ENCODE results near the gene TXNRD2. TPM values are rescaled to one million over a fixed set of nuclear protein-coding genes. Genes with fewer than 3 reads are reported as not detected.
A peak's percentile ranks its signal among the peaks of the same experiment; 100 is the strongest.

TXNRD2 gene
- total RNA-seq, 1 donor from 2014 or later = 6.4 TPM

DNA sequence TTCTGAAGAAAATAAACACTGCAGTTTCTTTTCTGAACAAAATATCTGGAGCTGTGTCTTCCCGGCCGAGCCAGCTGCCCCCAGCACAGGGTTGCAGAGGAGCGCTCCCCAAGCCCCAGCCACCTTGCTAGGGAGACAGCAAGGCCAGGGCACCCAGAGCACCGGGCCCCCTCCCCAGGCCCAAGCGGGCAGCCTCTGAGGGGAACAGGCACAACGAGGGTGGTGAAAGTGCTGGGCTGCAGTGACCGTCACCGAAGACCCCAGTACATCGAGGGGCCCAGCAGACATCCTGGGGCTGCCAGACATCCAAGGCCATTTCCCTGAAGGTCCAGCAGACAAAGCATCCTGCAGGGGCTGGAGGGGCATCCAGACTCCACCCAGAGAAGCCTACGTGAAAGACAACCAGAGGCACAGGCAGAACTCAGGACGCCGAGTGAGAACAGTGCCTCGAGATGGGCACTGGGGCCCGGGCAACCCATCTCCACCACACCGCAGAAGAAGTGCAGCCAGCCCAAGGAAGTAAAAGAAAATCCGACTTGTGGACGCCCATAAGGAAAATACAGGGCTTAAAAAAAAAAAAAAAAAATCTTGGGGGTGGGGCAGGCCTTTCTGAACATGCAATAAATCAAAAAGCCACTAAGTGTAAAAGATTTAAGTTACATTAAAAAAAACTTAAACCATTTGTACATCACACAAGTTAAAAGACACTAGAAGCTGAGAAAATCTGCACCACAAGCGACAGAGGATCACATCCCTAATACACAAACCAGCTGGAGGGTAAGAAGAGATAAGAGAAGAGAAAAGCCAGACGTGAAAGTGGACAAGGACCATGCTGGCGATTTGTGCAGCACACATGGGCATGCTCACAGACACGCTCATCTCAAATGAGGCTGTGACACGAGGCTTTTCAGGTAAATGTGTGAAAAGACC lies 36.0 kb downstream of the TXNRD2 start:
- H3K27me3 Mint-ChIP-seq (ENCODE audit: unreplicated experiment) = peaks cover 13% of the 10 kb centered on the region
- TF ChIP-seq CTCF (IDR thresholded peaks at IDR 0.05; ENCODE audit: partially characterized antibody, unreplicated experiment) = no peak
- H3K4me3 Mint-ChIP-seq (ENCODE audit: unreplicated experiment) = no peak overlapping the region
- peaks cover 24% of the 10 kb centered on the region for H3K4me1 Mint-ChIP-seq (ENCODE audit: low read depth, unreplicated experiment)
- no peaks in the 10 kb centered on the region for H3K36me3 Mint-ChIP-seq (ENCODE audit: unreplicated experiment)
- DNase-seq = no peak
- H3K27ac Mint-ChIP-seq (ENCODE audit: unreplicated experiment) = no peak overlapping the region
- H3K9me3 Mint-ChIP-seq (ENCODE audit: unreplicated experiment) = peaks cover 7% of the 10 kb centered on the region

DNA sequence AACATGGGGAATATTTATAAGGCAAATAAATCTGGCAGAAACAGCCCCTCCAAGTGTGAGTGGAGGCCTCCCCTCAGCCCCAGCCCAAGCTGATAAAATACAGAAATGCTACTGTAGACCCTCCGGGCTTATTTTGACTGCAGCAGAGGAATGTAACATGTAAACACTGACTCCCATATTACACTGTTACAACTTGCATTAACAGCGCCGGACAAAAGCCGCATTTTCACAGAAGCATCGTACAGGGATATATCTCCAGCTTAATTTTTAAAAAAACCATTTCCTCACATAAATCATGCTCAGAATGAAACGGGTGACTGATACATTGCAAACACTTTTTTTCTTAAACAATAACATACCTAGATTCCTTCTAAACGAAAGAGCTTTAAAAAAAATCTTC lies 36.7 kb downstream of the TXNRD2 start:
- Mint-ChIP-seq H3K36me3 (ENCODE audit: unreplicated experiment) (no peaks in the 10 kb centered on the region), H3K27me3 (ENCODE audit: unreplicated experiment) (peaks cover 13% of the 10 kb centered on the region), H3K4me3 (ENCODE audit: unreplicated experiment) (no peak overlapping the region), H3K4me1 (ENCODE audit: low read depth, unreplicated experiment) (peaks cover 24% of the 10 kb centered on the region), H3K27ac (ENCODE audit: unreplicated experiment) (no peak overlapping the region), H3K9me3 (ENCODE audit: unreplicated experiment) (peaks cover 7% of the 10 kb centered on the region)
- DNase-seq = no peak
- no peak for TF ChIP-seq CTCF (IDR thresholded peaks at IDR 0.05; ENCODE audit: partially characterized antibody, unreplicated experiment)

DNA sequence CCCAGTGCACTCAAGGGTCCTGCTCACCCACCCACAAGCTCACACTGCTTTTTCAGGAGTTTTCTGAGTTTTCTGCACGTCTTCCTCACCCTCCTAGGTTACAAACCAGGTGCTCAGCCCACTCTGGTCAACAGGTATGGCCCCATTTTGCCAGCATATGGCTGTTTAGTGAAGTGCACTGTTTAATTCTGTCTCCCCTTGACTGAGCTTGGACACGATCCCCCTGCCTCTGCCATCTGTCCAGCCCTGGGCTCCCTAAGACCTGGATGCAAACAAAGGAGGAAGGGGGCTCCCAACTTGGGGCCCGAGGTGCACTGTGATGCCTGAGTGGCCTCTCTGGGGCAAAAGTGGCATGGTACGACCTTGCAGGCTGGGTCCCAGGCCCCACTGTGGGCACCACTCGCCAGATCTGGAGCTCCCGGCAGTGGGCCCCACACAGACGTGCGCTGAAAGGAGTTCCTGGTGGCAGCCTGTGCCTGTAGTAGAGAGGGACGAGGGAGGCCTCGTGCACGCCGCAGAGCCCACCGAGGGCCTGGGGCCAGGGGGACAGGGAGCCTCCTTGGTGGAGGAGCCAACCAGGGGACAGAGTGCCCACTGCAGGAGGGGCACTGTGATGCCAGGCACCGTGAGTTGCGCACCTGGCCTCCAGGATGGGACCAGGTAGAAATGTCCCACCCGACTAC lies 37.3 kb downstream of the TXNRD2 start:
- Mint-ChIP-seq H3K36me3 (ENCODE audit: unreplicated experiment) (no peaks in the 10 kb centered on the region), H3K27me3 (ENCODE audit: unreplicated experiment) (peaks cover 9% of the 10 kb centered on the region), H3K4me1 (ENCODE audit: low read depth, unreplicated experiment) (peaks cover 25% of the 10 kb centered on the region), H3K9me3 (ENCODE audit: unreplicated experiment) (peaks cover 7% of the 10 kb centered on the region), H3K4me3 (ENCODE audit: unreplicated experiment) (no peak overlapping the region), H3K27ac (ENCODE audit: unreplicated experiment) (no peak overlapping the region)
- no peak for TF ChIP-seq CTCF (IDR thresholded peaks at IDR 0.05; ENCODE audit: partially characterized antibody, unreplicated experiment)
- DNase-seq = no peak

DNA sequence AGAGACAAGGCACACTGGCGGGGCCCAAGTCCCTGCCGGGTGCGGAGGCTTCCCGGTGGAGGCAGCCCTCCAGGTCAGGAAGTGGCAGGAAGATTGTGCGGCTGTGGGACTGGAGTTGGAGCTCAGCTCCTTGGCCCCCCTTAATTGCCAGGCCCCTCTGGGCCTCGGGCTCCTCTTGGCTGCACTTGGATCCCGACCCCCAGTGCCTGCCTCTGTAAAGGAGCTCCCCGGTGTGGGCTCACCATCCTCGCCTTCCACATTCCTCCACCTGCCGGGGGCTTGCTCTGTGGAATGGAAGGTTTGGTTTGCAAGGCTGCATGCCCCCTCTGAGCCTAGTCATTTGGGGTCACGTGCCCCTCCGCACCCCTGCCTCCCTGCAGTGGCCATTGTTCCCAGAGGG lies 38.1 kb downstream of the TXNRD2 start:
- Mint-ChIP-seq H3K4me3 (ENCODE audit: unreplicated experiment) (no peak overlapping the region), H3K4me1 (ENCODE audit: low read depth, unreplicated experiment) (peaks cover 32% of the 10 kb centered on the region), H3K9me3 (ENCODE audit: unreplicated experiment) (peaks cover 7% of the 10 kb centered on the region), H3K27ac (ENCODE audit: unreplicated experiment) (no peak overlapping the region), H3K36me3 (ENCODE audit: unreplicated experiment) (no peaks in the 10 kb centered on the region), H3K27me3 (ENCODE audit: unreplicated experiment) (peaks cover 8% of the 10 kb centered on the region)
- no peak for DNase-seq
- TF ChIP-seq CTCF (IDR thresholded peaks at IDR 0.05; ENCODE audit: partially characterized antibody, unreplicated experiment) = no peak

DNA sequence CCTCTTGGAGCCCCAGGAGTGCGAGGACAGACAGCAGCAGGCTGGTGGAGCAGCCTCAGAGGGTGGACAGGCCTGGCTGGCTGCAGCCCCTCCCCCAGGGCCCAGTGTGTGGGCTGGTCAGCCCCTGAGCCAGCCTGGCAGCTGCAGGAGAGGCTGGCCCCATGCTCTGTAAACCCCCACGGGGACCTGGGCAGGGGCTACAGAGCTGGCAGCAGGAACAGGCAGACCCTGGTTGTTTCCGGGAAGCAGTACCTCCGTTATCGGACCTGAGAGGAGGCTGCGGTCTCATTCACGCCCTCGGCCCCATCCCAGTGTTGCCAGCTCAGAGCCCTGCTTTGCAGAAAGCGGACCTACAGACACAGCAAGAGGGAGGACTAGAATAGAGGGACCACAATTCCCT lies 38.6 kb downstream of the TXNRD2 start:
- Mint-ChIP-seq H3K27me3 (ENCODE audit: unreplicated experiment) (peaks cover 5% of the 10 kb centered on the region), H3K27ac (ENCODE audit: unreplicated experiment) (peak overlapping the region; percentile 87), H3K36me3 (ENCODE audit: unreplicated experiment) (no peaks in the 10 kb centered on the region), H3K4me3 (ENCODE audit: unreplicated experiment) (no peak overlapping the region), H3K9me3 (ENCODE audit: unreplicated experiment) (peaks cover 7% of the 10 kb centered on the region), H3K4me1 (ENCODE audit: low read depth, unreplicated experiment) (peaks cover 32% of the 10 kb centered on the region)
- no peak for TF ChIP-seq CTCF (IDR thresholded peaks at IDR 0.05; ENCODE audit: partially characterized antibody, unreplicated experiment)
- DNase-seq = peak; percentile 71

Data from glutamatergic neuron (in vitro differentiated cells).